HTERT RPE-1 (cell line): ENCODE results near the gene LRRC49.
"Not testable (repeated sequence)": the region's sequence is repeated elsewhere in the genome, so short reads cannot be mapped to it uniquely, and the experiment has no call there.

ENCODE experiments used
- in situ Hi-C: fragments of 300-500 bp; cut with MboI; formaldehyde crosslinking; loops from 4 replicates; pipeline ENCODE4 v1.14.3; 2020; ENCODE audit warnings: low sequenced_read_pairs

Gene LRRC49

GRCh38 chr15:70866982-70867641, 25.5 kb upstream of the LRRC49 start:
- in situ Hi-C loops, result no loop called here

- in situ Hi-C loops, result no loop called here
Measured at GRCh38 chr15:70867911-70868467, 24.6 kb upstream of the LRRC49 start.

- in situ Hi-C loops, result no loop called here
Measured at GRCh38 chr15:70869346-70869745, 23.3 kb upstream of the LRRC49 start.

- in situ Hi-C loops, result no loop called here
Measured at GRCh38 chr15:70870051-70870450, 22.6 kb upstream of the LRRC49 start.

GRCh38 chr15:70871490-70871889, 21.1 kb upstream of the LRRC49 start:
- in situ Hi-C loops, result not testable (repeated sequence)

DNA sequence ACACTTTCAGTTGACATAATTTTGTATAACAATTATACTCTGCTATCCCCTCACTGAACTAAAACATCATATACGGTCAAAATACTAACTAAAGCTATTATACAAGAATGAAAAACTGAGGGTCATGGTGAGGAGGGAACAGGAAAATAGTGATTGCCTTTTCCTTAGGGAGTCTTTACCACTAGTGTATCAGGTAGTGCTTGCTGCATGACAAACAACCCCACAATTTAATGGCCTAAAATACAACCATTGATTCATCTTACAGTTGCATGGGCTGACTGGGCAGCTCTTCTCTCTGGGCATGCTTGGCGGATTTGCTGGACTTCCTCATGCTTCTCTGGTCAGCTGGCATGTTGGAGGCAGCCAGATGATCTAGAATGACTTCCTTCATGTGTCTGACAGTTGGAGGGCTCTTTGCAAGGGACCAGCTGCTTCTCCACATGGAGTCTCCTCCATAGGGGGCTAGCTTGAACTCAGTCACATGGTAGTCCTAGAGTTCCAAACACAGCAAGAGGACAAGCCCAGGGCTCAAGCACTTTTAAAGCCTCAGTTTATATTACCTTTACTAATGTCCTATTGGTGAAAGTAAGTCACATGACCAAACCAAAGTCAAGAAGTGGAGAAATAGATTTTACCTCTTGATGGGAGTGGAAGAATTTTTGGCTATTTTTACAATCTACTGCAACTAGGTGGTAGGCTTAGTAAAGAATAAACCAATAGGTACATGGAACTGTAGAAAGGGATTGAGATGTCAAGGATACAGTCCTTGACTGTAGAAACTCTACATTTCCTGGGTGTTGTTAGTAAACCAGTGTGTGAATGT, 19.2 kb upstream of the LRRC49 start:
- in situ Hi-C loops, result no loop called here

DNA sequence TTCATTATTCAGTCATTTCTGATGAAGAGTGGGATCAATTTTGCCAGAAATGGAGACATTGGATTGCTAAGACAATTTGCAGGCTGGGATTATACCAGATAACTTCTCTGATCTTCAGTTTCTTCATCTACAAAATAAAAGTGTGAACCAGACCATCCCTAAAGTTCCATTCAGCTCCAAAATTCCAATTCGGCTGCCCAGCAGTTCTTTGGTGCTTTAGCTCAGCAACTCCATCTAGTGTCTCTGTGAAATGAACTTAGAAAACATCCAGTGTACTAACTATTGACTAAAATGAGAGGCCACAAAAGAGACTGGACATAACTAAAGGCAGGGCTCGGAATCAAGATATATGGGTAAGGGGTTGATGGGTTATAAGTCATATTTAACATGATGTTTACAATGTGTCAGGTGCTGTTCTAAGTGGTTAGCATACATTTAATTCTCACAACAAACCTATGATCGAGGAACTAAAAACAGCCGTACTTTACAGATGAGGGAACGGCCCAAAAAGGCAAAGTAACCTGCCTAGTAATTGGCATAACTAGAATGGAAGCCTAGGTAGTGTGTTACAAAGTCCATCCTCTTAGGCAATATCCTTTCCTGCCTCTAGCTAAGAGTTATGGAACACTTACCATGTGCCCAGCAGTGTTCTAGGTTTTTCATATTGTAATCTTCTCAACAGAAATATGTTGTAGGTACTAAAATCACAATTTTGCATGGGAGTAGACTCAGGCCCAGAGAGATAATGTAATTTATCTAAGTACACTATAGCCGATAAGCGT, 17.4 kb upstream of the LRRC49 start:
- in situ Hi-C loops, result no loop called here

DNA sequence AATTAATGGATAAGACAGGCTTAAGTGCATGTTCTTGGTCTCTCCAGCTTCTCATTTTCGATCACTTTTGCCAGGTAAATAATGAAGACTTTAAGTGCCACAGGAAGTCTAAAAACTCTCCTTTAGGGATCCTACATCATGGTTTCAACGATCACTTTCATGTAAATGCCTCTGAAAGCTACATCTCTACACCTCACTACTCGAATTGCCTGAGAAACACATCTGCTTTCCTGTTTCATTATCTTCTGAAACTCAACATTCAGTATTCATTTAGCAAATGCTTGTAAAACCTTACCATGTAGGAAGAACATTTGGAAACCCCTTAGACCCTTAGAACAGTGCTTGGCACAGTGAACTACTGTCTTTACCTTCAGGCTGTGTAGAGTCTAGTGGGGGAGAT, 16.6 kb upstream of the LRRC49 start:
- in situ Hi-C loops, result no loop called here

- in situ Hi-C loops, result no loop called here
Measured at GRCh38 chr15:70876683-70877082, 15.9 kb upstream of the LRRC49 start.

- in situ Hi-C loops, result no loop called here
Measured at GRCh38 chr15:70879401-70879800, 13.2 kb upstream of the LRRC49 start.

- in situ Hi-C loops, result no loop called here
Measured at GRCh38 chr15:70880781-70881180, 11.8 kb upstream of the LRRC49 start.

DNA sequence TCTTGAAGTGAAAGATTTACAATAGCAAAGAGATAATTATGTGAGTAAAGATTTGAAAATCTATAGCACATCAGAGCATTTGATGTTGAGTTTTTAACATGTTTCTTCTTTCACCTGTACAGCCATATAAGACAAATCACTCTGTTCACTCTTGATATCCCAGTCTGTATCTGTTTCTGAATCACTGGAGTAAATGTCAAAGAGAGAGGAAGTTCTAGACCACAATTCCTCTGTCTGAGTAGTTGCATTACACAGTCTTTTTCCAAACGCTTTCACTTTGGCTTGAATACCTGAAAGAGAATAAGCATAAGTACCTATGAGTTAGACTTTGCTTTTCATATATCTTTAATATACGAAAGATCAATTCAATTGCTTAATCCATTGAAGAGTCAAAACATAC, 10.3 kb upstream of the LRRC49 start:
- in situ Hi-C loops, result no loop called here

DNA sequence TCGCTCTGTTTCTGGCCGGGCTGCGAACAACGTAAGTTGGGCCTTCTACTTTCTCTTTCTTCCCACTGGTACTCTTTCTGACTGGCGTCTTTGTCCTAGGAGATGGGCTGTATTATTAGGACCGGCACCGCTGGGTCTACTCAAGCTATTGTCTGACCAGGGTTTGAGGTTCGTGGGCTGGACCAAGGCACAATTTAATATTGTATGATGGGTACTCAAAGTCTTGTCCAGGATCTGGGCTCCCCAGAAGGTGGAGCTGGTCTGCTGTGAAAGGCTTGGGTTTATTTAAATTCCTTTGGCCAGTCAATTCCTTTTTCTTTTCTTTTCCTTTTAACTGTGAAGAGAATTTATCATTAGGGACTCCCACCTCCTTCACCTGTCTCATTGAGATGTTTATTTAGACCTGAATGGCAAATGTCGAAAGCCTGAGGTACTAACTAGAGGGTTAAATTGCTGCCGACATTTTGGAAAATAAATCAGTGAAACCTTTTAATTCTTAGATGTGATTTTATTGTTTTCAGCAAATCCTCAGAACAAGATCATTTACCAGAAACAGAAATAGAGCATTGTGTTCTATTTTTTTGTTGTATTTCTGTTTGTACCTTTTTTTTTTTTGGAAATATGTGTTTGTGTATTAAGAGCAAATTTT, 410 bp downstream of the LRRC49 start:
- in situ Hi-C loops, result no loop called here

GRCh38 chr15:70902107-70902506, 9.5 kb downstream of the LRRC49 start:
- in situ Hi-C loops, result no loop called here

DNA sequence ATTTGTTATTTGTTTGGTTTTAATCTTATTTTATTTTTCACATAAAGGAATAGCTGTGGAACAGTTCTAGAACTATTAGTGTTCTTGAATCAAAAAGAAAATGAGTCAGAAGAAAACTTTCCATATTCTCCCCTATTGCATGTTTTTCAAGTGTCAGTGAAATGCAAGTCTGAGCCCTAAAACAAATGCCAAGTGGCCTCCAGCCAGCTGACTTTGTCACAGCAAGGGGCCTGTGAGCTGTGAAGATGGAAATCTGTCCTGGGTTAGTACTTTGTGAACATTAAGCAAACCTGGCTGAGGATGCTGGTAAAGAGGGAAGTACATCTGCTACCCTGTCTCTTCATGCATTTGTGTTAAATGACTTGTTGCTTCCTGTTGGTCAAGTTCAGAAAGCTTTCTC, 14.2 kb downstream of the LRRC49 start:
- in situ Hi-C loops, result no loop called here

GRCh38 chr15:70907784-70908471, 15.3 kb downstream of the LRRC49 start:
- in situ Hi-C loops, result no loop called here

GRCh38 chr15:70910958-70911357, 18.3 kb downstream of the LRRC49 start:
- in situ Hi-C loops, result no loop called here

DNA sequence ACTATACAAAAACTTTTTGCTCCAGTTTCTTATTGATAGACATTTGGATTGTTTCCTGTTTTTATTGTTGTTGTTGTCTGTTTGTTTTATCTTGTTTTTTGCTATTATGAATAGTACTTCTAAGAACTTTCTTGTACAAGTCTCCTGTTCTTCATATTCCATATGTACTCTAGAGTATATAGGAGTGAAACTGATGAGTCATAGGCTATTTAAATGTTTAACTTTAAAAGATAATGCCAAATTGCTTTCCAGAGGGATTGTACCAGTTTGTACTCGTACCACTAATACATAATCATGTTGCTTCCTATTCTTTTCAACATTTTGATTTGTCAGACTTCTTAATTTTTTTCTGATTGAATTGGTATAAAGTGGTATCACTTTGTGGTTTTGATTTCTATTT, 19.6 kb downstream of the LRRC49 start:
- in situ Hi-C loops, result no loop called here

- in situ Hi-C loops, result no loop called here
Measured at GRCh38 chr15:70916531-70916930, 23.9 kb downstream of the LRRC49 start.

- in situ Hi-C loops, result no loop called here
Measured at GRCh38 chr15:70917955-70918354, 25.3 kb downstream of the LRRC49 start.
